Measurements from ENCODE around the gene CFAP74.

Gene CFAP74

DNA sequence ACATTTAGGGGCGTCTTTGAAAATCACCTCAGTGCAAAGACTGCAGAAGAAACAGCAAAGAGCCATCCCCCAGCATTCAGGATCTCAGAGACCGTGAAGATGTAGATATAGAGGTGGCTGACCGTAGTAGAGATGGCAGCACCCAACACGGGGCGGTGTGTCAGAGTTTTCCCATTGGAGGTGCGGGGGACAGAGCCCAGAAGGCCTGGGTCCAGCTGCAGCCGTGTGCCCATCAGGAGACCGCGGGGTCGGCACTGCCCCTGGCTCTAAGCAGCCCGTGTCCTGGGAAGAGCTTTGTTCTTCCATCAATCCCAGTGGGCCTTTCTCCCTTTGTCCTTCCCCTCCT lies 16.7 kb upstream of the CFAP74 start:
- DNase-seq (ENCODE audit: low spot score) = no peak

DNA sequence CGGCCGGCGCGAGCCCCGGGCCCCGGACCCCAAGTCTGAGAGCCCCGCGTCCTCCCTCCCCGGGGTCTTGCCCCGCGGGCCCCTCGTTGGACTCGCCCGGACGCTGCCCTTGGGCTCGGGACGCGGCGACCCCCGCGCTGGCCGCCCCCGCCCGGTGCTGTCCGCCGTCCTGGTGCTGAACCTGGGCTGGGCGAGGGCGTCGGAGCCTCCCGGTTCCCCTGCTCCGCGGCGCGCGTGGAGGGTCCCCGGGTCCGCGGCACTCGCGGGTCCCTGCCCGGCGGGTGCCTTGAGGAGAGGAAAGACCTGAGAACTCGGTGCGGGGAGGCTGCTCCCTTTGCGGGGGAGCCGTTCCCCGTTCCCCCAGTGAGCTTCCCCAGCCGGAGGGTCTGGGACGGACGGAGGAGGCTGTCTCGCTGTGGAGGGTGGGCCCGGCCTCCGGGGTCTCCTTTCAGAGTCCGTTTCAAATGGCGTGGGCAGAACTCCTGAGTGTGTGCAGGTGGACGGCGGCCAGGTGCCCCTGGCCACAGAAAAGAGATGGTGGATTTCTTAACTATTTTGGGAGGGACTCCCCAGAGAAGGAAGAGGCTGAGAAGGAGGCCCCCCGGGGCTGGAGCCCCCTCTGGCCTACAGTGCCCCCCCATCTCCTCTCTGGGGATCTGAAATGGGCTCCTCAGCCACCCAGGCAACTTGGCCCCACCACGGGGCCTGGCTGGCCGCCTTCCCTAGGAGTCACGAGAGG lies 16.2 kb upstream of the CFAP74 start:
- no peak for DNase-seq (ENCODE audit: low spot score)

DNA sequence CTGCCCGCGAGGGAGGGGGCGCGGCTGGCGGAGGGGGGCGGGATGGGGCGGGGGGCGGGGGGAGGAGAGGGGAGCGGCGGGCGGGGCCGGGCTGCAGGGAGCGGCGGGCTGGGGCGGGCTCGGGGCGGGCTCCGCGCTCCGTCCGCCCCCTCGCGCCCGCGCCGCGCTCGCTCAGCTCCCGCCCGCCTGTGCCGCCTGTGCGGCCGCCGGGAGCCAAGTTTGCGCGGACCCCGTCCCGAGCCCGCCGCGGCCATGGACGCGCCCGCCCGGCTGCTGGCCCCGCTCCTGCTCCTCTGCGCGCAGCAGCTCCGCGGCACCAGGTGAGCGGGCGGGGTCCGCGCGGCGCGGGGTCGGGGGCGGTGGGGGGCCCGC lies 15.6 kb upstream of the CFAP74 start, which contains the start of gene GABRD:
GABRD (plus strand) TSS at position 174 of the 372 bp plus-strand sequence; CDS start at position 253, 79 bp downstream.
- no peak for DNase-seq (ENCODE audit: low spot score)

DNA sequence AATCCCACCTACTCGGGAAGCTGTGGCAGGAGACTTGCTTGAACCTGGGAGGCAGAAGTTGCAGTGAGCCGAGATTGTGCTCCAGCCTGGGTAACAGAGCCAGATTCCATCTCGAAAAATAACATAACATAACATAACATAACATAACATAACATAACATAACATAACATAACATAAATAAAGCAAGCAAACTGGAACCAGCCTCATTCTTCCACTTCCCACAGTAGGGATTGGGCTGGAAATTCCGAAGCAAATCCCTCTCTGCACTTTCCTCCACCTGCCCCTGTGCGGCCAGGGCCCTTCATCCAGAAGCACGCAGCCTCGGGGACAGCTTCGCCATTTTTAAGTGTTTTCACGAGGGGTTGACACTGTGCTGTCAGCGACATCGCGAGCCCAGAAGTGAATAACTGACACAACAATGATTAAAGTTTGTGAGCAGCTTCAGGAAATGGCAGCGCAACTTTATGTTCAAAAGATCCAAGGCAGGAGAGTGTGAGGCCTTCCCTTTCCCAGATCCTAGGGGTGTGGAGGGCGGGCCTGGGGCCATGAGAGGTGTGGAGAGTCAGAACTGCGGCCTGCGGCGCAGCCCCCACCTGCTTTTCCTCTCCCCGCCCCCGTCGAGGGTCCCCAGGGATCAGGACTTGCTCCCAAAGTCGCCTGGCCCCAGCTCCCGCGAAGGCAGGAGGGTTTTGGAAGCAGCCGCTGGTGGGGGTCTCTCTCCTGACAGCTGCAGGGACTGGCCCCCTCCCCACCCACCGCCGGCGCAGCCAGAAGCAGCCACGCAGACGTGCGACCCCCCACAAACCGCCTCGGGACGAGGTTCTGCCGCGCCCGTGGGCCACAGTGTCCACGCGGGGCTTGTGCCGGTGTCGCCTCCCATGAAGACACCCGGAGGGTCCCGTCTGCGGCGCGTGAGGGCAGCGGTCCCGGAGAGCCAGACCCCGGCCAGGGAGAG lies 14.9 kb upstream of the CFAP74 start:
- no peak for DNase-seq (ENCODE audit: low spot score)

DNA sequence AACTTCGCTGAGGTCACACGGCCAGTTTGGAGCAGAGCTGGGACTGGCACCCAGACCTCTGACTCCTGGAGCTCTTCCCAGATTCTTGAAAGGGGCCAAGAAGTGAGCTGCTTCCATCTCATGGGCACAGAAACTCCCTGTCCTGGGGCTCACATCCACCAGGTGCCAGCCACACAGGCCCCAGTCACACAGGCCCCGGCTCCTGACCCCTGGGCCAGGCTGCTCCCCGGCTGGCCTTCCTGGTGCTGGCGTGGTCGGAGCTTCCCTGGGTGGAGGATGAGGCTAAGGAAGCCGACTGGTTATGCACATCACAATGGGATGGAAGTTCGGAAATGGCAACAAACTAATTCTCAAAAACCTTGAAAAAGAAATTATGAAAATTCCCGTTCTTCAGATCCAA lies 12.5 kb upstream of the CFAP74 start:
- no peak for DNase-seq (ENCODE audit: low spot score)

DNA sequence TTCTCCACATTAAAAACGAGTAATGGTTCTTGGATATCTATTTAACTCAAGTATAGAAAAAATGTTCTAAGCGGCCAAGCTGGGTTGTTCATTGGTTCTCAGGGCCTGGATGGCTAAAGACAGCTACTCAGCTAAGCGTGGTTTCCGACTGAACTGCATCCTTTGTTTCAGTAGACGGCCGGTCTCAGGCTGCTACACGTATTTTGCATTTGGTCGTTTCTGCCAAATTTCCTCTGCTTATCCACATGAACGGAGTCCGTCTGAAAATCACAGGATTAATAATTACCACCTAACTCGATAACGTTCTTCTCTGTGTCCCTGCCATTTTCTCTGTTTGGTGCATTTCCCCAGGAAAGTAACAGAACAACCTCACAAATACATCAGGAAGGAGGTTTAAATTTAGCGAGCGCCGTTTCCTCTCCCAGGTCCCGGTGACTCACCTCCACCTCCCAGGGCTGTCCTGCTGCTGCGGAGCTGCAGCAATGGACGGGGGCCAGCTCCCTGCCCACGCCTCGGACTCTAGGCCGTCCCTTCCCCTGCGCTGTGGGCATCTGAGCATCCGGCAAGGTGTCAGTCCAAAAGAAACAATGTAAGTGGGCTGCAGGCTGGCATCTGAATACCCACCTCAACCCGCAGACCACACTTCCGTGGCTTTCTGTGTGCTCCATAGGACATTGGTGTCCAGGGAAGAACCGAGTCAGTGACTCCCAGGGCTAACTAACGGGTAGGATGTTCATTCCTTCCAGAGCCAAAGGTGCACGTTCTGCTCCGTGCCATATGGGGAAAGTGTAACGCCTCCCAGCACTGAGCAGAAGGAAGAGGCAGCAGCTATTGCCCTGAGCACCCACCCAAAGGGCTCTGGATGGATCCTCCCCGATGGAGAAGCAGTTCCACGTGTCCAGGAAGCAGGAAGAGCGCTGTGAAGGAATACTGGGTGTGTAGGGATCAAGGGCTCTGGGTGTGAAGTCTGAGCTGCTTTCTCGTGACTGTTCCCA lies 11.5 kb upstream of the CFAP74 start:
- DNase-seq (ENCODE audit: low spot score) = no peak

DNA sequence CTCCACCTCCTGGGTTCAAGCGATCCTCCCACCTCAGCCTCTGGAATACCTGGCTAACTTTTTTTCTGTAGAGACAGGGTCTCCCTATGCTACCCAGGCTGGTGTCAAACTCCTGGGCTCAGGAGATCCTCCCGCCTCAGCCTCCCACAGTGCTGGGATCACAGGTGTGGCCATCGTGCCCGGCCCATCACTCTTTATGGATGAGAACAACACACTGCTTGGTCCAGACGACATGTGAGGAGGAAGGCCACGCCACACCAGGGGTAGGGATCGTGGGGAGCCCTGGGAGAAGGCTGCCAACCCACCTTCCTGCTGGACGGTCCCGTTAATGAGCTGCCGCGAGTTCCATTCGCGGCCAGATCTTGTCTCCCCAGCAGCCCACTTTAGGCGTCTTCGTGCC lies 10.6 kb upstream of the CFAP74 start:
- no peak for DNase-seq (ENCODE audit: low spot score)

DNA sequence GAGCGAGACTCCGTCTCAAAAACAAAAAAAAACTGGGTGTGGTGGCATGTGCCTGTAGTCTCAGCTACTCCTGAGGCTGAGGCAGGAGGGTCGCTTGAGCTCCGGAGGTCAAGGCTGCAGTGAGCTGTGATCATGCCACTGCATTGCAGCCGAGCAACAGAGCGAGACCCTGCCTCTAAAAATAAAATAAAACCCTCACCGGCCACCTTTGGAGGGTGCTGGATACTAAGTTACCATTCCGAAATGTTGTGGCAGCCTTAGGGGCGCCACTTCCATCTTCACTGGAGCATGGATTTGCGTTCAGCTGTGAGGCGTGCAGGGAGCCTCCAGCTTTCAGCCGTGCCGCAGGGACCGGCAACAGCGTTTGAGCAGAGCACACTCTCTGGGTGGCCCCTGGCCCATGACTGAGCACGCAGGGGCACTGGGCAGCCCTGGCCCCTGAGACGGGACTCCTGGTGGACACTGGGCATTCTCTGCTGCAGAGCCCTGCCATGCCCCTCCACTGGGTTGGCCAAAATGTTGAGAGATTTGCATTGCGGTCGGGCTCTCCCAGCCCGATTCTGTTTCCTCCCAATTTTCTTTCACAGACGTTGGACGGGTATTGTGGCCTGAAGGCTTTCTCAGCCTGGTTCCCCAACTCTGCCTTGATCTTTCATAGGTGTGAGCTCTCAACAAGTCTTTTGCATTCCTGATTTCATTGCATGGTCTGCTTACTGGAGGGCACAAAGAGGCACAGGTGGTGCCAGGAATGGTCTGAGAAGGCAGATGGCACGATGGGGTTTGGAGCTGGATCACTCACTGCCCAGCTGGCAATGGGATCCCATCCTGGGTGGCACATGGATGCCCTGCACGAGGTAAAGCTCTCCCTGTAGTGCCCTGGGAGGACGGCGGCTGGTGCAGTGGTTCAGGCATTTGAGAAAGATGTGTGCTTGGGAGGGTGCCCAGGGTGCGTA lies 5.8 kb upstream of the CFAP74 start:
- no peak for DNase-seq (ENCODE audit: low spot score)

DNA sequence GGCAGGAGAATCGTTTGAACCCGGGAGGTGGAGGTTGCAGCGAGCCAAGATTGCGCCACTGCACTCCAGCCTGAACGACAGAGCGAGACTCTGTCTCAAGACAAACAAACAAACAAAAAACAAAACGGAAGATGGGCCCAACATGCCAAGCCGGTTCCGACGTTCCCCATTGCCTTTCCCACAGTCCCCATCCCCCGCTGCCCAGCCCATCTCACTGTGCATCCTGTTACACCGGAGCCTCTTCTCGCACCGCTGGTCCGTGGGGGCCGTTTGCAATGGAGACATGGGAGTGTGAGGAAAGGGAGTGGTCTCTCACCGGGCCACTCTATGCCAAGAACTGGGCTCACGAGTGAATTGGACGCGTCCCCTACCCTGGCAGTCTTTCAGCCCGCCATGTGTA lies 1.3 kb upstream of the CFAP74 start:
- DNase-seq (ENCODE audit: low spot score) = no peak

DNA sequence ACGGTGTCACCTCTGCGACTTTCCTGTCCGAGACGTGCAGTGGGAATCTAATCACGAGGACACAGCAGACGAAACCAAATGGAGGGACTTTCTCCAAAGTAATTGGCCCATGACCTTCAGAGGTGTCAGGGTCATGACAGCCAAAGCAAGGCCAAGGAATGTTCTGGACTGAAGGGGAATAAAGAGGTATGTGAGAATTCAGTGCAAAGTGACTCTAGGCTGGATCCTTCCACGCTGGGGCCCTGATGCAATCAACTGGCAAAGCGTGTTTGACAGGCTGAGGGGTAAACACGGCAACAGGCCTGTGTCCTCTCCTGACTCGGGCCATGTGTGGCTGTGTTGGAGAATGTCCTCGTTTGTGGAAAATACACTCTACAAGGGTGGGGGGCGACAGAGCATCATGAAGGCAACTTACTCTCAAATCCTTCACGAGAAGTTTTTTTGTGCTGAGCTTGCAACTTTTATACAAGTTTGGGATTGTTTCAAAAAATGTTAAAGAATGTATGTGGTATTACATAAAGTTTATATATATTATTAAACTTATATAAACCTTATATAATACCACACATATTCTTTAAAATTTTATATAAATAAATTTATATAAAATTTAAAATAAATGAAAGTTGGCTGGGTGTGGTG lies 1.7 kb downstream of the CFAP74 start:
- DNase-seq (ENCODE audit: low spot score) = no peak

DNA sequence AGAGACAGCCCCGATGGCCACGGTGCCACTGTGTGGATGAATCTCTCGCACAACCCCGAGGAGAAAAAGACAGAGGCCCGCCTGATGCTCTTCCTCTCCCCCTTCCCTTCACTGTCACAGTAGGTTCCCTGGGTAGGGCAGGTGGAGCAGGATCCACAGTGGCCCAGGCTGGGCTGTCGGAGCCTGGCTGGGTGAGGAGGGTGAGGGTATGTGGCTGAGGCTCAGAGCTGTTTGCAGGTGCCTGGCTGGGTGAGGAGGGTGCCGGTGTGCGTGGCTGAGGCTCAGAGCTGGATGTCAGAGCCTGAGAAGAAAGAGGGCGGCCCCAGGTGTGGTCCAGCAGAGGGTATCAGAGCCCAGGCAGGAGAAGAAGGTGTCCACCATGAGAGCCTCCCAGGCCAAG lies 2.7 kb downstream of the CFAP74 start:
- DNase-seq (ENCODE audit: low spot score) = no peak

DNA sequence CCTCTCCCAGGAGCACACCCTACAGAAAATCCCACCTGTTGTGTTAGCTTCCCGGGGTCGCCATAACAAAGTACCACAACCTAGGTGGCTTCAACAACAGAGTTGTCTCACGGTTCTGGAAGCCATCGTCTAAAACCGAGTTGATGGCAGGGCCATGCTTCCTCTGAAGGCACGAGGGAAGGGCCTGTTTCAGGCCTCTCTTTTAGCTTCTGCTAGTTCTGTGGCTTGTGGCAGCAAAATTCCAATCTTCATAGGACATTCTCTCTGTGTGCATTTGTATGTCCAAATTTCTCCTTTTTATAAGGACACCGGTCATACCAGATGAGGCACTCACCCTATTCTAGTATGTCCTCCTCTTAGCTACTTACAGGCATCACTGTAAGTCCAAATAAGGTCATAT lies 3.2 kb downstream of the CFAP74 start:
- DNase-seq (ENCODE audit: low spot score) = no peak

DNA sequence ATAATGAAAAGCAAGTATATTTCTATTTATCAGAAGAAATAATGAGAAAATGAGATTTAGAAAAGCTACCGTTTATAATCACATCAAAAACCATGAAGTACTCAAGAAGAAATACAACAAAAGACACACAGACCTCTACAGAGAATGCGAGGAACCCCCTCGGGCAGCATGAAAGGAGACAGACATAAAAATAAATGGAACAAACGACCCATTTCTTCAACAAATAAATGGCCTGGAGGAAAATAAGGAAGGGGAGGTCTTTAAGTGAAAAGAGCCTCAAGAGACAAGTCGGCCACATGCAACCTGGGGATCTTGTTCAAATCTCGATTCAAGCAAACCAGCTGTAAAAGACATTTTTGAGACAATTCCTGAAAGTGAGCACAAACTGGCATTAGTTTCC lies 6.0 kb downstream of the CFAP74 start:
- no peak for DNase-seq (ENCODE audit: low spot score)

DNA sequence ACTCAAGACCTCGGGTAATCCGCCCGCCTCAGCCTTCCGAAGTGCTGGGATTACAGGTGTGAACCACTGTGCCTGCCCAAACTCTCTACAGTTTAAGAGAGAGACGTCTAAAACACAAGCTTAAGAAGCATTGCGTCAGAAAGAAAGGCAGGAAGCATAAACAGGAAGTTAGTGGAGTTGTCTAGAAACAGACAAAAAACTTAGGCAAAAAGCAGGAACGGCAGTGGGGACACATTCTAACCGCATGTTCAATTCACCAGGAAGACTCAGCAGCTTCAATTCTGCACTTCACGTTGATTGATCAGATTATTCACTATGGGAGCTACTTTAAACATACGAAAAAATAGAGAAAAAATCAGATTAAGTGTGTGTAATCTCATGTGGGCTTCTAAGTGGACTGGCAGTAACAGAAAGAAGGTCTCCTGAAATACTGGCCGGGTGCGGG lies 7.4 kb downstream of the CFAP74 start:
- no peak for DNase-seq (ENCODE audit: low spot score)

DNA sequence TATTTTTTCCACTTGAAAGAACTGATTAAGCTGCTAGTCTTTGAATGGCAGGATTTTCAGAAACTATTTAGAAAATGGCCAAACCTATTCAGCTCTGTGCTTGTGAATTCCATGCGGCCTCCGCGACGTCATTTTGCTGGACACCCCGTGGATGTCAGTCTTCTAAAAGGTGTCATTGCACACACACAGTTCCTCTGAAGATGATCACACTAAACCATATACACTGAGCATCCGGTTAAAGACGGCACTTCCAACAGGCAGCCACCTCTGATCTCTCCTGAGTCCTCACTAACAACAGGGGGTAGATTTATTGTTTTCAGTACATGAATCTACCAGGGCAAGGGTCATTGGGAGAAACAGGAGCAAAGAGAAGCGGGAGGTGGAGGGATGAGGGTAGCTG lies 9.1 kb downstream of the CFAP74 start:
- no peak for DNase-seq (ENCODE audit: low spot score)

DNA sequence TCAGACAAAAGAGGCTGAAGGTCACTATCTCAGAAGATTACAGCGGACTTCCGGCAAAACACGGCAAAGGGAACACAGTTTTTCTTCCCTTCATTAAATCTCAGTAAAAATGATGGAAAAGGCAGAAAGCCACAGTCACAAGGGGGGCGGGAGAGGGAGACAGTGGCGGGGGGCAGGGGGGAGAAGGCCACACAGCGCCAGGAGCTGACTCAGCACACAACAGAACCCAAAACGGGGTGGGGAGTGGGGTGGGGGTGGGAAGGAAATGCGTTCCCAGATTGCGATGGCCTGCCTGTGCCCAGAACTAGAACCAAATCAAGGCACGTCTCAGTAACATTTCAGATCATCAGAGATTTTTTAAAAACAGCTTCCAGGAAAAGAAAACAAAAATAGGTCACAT lies 13.4 kb downstream of the CFAP74 start:
- DNase-seq (ENCODE audit: low spot score) = no peak

DNA sequence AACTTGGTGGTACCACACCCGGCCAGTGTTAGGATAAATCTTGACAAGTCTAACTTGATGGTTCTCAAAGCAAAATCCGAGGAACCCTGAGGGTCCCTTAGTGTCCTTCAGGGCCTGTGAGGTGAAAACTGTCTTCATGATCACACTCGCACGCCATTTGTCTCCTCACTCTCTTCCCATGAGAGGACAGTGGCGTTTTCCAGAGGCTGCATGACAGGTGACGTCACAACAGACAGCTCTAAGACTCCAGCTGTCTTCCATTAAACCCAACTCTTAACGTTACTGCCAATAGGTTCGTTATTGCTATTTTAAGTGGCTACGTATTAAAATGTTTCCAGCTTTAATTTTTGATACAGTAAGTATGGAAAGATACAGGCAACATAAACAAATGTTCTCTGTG lies 13.8 kb downstream of the CFAP74 start:
- DNase-seq (ENCODE audit: low spot score) = no peak

DNA sequence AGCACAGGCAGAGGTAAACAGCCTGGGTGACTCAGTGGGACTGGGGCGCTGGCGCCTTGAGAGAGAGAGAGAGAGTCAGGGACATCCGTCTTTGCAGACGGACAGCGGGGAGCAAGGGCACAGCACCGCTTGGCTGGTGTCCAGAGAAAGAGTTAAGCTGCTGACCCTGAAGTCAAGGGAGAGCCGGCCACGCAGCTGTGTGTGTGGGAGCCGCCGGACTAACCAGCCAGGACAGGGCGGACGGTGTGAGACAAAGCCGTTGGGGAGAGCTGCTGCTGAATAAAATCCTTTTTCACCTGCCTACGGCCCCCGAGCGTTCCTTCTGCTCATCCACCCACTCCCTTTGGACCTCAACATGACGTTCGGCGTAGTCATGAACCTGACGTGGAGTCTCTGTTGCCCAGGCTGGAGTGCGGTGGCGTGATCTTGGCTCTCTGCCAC lies 14.5 kb downstream of the CFAP74 start:
- no peak for DNase-seq (ENCODE audit: low spot score)

DNA sequence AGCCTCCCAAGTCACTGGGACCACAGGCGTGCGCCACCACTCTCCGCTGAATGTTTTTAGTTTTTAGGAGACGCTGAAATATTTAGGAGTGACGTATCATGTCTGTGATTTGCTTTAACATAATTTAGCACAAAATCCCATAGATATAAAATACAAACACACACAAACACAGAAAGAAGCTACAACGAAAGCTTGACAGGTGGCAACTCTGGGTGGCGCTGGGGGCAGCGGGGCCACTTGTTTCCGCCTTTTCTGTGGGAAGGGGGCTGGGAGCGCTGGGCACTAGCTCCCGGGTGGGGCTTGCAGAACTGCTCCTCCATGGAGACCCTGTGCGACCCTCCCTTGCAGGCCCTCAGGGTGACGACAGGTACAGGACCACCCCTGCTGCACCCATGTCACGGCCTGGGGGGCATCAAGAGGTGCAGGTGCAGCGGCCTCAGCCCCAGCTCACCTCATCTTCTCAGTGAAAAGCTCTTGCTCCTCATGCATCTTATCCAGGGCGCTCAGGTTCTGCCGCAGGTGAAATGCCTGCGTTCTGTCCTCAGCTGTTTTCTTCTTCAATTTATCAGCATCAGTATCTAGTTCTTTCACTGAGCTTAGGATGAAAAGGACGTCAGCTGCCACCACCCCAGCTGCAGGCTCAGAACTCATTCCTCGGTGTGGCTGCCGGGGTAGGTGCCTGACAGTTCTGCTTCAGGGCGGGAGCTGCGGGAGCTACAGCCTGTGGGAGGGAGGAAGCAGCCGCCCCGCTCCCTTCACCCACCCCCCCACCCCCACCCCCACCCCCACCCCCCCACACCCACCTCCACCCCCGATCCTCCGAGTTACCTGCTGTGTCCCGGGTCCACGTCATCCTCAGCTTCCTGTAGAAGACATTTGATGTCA lies 15.3 kb downstream of the CFAP74 start:
- no peak for DNase-seq (ENCODE audit: low spot score)

All from LoVo (cell line).